HG02571 (cell line): ENCODE measurements around the gene TCN2.
"Not testable (repeated sequence)": the region's sequence is repeated elsewhere in the genome, so short reads cannot be mapped to it uniquely, and the experiment has no call there.

ENCODE experiments used
- ATAC-seq: cut with Tn5 transposase; IDR thresholded peaks from one replicate; pipeline ENCODE4 v1.9.1; 2021; ENCODE audit warnings: mild to moderate bottlenecking, moderate library complexity; ENCODE audit not compliant: unreplicated experiment

The TCN2 gene

DNA sequence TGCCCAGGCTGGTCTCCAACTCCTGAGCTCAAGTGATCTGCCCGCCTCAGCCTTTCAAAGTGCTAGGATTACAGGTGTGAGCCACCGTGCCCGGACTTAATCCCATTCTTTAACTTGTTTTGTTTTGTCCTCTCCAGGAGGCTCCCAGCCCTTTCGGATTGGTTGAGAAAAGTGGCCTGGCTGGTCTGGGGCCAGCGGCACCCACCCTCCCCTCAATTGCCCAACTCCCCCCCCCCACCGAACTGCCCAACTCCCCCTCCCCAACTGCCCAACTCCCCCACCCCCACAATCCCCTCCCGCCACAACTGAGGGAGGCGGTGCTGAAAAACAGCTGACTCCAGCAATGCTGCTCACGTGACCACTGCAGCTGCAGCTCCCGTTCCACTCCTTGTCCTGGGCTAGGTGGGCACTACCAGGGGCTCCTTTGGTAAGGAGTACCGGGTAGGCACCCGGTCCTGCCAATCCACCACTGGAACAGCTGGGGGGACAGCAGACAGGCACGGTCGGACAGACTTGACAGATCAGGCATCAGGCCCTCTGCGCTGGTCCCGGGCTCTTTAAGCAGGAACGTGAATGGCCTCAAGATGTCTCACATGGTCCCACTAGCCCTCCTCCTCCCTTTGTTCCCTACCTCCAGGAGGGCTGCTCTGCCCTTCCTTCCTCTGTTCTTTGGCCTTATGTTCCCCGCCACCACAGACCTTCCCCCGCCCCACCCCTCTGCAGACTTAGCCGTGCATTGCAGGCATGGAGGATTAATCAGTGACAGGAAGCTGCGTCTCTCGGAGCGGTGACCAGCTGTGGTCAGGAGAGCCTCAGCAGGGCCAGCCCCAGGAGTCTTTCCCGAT lies at the start of gene TCN2:
Gene TCN2 (plus strand): TSS at position 720 of the 845 bp plus-strand sequence. CDS start 158 bp downstream, outside the sequence.
- ATAC-seq = no peak

DNA sequence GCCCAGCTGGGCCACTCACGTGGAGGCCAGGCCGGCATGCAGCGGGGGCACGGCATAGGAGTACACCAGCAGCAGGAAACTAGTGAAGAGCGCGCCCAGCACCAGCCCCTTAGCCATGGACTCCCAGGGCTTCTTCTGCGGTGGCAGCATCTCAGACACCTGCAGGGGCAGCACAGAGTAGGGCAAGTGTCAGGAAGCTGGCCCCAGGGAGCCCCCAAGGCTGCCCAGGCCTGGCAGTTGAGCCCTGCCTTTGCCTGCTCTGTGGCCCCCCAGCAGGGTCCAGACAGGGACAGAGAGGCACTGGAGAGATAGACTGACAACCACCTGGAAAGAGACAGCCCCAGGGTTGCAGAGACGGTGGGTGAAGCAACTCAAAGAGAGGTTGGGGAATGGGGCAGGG lies 49.7 kb upstream of the TCN2 start:
- ATAC-seq = no peak

DNA sequence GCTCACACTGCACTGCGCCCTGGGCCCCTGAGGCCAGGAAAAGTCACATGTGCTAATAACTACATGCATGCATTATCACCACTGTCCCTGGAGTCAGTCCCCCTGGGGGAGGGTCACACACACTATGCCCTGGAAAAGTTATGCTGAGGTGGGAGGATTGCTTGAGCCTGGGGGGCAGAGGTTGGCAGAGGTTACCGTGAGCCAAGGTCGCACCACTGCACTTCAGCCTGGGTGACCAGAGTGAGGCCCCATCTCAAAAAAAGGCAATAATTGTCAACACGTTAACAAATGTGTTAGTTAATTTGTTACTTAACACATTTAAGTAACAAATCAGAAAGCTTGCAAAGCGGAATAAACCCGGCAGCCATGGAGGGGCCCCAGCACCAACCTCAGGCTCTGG lies 47.1 kb upstream of the TCN2 start:
- no peak for ATAC-seq

GRCh38 chr22:30560643-30561202 lies 46.3 kb upstream of the TCN2 start:
- not testable (repeated sequence) for ATAC-seq

DNA sequence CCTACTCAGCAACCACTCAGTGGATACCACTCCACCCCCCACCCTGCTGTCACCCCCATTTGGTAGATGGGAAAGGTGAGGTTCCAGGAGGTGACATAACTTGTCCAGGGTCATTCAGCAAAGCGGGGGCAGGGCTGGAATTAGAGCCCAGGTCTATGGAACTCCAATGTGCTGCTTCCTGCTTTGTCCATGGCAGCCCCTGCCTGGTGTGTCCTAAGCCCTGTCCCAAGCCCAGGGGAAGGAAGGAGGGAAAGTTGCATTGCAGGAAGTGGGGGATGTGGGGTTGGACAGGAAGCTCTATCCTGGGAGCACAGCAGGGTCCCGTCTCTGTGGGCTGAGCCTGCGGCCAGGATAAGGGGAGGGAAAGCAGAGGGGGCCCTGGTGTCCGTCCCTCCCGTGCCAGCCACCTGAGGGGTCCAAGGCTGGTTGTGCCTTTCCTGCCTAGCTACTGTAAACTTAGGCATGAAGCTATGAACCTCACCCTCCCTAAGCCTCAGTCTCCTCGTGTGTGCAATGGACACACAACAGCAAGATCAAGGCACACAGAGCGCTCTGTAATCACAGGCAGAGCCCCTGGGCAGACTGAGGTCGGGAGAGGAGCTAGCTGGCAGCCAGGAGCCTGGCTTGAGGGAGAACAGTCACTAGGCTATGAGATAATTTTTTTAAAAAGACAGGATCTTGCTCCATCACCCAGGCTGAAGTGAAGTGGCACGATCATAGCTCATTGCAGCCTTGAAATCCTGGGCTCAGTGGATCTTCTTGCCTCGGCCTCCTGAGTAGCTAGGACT lies 45.4 kb upstream of the TCN2 start:
- ATAC-seq = no peak

DNA sequence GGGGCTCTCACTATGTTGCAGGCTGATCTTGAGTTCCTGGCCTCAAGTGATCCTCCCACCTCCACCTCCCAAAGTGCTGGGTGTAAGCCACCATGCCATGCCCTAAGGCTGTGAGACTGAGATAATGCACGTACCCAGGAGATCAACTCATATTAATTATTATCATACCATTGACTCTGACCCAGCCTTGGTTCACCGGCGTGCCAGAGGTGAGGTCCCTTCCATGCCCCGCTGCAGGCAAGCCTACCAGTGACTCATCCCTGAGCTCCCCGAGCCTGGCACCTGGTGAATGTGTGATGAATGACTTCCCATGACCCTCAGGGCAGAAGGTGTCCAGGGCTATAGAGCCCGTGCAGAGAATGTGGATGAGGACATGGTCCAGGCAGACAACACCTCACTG lies 44.6 kb upstream of the TCN2 start:
- ATAC-seq = no peak

GRCh38 chr22:30564045-30564760 lies 42.8 kb upstream of the TCN2 start:
- no peak for ATAC-seq

DNA sequence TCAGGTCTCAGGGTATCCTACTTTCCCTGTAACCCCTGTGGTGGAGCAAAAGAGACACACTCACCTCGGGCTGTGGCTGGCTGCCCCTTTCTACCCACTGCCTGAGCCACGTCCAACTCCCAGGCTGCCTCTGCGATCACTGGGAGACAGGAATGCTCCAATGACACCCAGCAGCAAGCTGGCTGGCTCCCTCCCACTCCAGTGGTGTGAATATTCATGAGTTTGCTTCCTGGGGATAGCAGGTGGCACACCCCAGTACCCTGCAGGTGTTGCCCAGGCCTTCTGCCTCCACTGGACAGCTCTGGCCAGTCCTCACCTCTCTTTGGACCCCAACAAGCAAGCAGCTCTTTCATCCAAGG lies 42.2 kb upstream of the TCN2 start:
- ATAC-seq = no peak

- no peak for ATAC-seq
Observed at GRCh38 chr22:30565341-30565740, 41.6 kb upstream of the TCN2 start.

DNA sequence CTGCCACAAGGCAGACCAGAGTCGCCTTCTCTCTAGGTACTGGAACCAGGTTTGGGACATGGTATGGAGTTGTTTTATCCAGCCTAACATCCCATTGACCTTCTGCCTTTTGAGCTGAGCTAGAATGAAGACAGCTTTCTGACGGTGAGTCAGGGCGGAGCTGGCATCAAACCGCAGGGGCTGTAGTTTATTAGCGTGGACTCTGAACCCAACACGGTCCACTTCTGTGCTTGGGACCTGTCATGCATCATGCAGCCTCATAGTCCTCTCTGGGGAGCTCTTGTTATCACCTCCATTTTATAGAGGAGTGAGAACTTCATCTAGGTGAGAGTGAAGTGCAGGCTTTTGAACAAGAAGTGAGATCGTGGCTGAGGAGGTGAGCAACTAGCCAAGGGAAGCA lies 40.8 kb upstream of the TCN2 start:
- ATAC-seq = no peak

- ATAC-seq = not testable (repeated sequence)
Observed at GRCh38 chr22:30567277-30567676, 39.7 kb upstream of the TCN2 start.

GRCh38 chr22:30568137-30568805 lies 38.7 kb upstream of the TCN2 start:
- no peak for ATAC-seq

DNA sequence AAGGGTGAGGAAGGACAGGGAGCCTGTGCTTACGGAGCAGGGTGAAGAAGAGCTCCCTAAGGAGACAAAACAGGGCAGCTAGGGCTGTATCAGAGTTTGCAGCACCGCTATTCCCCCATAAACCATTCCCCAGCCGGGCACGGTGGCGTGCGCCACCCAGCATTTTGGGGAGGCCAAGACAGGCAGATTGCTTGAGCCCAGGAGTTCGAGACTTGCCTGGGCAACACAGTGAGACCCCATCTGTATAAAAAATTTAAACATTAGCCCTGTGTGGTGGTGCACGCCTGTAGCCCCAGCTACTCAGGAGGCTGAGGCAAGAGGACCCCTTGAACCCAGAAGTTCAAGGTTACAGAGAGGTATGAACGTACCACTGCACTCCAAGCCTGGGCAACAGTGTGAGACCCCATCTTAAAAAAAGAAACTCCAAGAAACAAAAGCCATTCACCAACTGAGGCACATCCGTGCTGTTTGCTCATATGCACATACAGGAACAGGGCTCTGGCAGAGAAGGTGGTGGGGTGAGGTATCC lies 37.2 kb upstream of the TCN2 start:
- no peak for ATAC-seq

DNA sequence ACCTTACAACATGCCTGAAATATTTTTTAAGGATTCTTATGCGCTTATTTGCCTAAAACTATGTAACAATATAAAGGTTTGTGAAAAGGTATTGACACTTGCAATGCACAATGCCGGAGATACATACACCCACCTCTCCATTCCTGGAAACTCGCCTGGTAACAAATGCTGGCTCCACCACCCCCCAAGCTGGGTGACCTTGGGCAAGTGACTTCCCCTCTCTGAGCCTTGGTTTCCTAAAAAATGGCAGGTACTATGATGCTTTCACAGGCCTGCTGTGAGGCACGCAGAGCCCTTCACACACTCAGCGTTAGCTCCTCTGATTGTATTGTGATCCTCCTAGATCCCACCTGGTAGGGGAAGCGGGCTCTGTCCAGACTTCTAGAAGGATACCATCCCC lies 34.8 kb upstream of the TCN2 start:
- no peak for ATAC-seq

DNA sequence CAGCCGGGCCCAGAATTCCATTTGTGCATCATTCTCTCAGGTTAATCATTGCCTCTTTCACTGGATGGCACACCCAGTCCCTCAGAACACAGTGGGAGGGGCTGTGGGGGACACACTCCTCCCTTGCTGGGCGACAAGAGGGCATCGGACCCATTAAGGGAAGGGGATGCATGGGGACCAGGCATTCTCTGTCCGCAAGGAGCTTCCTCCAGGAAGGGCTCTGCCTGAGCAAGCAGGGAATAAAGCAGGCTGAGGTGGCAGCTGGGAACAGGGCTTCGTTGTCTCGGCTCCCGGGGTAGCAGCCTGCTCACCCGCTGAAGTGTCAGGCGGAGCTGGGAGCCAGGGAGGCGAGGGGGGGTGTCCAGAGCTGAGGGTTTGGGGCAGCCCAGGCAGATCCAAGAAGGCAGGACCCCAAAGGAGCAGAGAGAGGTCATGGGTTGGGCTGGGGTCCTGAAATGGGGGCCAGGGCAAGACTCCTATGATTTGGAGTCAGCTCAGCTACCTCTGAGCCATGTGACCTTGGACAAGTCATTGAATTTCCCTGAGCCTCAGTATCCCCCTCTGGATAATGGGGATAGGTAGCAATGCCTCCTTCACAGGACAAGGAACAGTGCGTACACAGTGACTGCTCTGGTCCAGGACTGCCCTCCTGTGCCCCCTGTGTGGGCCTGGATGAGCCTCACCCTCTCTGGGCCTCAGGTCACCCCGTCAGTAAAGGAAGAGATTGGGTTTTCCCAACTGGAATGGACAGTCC lies 34.0 kb upstream of the TCN2 start:
- no peak for ATAC-seq

DNA sequence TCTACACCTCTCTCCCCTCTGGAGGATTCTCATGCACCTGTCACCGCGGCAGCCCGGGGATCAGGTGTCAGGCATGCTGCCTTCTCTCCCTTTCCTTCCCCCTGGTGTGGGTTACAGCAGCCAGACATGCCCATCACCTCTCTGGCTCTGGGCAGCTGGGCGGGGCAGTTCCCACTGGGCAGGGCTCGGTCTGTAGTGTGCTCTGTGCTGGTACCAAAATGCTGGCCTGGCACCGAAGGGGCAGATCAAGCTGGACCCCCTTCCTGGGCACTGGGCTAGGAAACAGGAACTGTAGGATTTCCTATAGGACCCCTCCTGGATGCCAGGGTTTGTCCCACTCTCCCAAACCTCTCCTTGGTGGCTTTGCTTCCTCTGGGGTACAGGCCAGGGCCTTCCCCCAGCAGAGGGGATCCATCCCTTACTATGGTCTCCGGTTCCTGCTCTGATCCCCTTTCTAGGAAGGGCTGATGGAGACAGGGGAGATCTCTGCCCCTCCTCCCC lies 33.3 kb upstream of the TCN2 start:
- ATAC-seq = no peak

DNA sequence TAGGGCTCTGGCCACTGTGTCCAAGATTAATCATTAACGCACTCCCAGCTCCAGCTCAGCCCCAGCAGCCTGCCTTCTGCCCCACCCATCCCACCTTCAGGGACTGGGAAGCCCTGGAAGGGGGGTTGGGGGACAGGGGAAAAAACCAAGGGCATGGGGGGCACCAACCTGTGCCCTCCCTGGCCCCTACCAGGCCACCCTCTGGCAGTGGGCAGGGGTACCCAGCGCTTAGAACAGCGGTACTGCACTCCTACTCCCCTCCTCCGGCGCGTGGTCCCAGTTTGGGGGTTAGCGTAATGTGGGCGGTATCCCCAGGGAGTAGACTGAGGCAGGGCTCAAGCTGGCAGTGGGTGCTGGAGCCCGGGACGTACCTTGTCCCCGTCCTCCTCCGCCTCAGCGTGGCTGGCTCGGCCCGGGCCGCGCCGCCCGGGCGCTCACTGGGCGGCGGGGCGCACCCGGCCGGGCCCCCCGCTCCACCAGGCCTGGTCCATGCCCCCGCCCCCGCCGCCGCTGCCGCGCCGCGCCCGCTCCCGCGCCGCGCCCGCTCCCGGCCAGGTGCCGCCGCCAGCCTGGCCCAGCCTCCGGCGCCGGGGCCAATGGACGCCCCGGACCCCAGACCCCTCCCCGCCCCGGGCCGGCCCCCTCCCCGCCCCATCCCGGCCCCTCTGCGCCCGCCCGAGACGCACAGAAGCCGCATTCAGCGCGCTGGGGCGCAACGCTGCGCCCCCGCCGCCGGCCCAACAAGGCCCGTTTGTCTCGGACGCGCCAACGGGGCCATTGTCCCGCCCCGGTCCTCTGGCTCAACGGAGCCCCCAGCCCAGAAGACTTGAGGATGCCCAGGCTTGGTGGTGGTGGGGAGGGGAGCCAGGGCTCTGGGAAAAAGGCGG lies 32.6 kb upstream of the TCN2 start, which contains the start of gene GAL3ST1:
Gene GAL3ST1 (minus strand): TSS at position 571 of the 887 bp plus-strand sequence. CDS start 17,273 bp downstream, outside the sequence.
- no peak for ATAC-seq

- no peak for ATAC-seq
Observed at GRCh38 chr22:30574997-30575671, 31.8 kb upstream of the TCN2 start.
